ENCODE data around the gene CFAP70.

- TF ChIP-seq CTCF (IDR thresholded peaks at IDR 0.05) (no peak), POLR2A (IDR thresholded peaks at IDR 0.05) (no peak), POLR2AphosphoS5 (IDR thresholded peaks at IDR 0.05) (no peak), EP300 (IDR thresholded peaks at IDR 0.05) (no peak)
Observed at GRCh38 chr10:73210395-73211105, 148.1 kb downstream of the CFAP70 start.
